NCI-H1105 (cell line): Measurements from ENCODE around the gene CRIP3.
"Not testable (repeated sequence)": the region's sequence is repeated elsewhere in the genome, so short reads cannot be mapped to it uniquely, and the experiment has no call there.

Experiments
- DNase-seq: peaks from one replicate; lab custom pipeline; 2025; lab: John Stamatoyannopoulos, UW

Gene CRIP3

DNA sequence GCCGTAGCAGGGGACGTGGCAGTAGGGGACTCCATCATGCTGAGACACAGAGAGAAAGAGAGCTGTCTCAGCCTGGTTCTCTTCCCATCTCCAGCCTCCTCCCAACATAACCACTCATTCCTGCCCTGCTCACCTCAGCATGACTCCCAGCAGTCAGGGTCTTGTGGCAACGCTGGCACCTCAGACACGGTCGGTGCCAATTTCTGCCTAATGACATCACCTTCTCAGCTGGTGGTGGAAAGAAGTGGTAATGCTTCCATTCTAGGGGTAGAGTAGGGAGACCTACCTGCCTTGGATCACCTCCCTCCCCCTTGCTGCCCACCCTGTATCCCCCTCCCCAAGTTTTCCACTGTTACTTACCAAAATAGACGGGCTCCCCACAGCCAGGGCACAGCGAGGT, 2.5 kb downstream of the CRIP3 start:
- no peak for DNase-seq

DNA sequence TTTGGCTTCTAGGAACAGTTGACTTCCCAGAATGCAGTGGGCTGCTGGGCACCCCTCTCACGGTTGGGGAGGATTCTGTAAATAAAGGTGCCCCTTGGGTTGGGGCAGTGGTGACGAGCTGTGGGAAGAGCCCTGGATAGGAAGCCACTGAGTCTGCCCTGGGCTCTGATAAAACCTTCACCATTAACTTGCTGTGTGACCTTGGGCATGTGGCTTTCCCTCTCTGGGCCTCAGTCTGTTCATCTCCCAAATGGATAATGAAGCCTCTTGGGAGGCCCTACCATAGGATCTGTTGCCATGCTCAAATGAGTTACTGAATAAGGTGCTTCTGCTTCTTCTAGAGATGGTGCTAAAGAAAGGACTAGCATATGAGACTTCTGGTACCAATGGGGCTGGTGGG, 3.7 kb downstream of the CRIP3 start:
- DNase-seq, result no peak

DNA sequence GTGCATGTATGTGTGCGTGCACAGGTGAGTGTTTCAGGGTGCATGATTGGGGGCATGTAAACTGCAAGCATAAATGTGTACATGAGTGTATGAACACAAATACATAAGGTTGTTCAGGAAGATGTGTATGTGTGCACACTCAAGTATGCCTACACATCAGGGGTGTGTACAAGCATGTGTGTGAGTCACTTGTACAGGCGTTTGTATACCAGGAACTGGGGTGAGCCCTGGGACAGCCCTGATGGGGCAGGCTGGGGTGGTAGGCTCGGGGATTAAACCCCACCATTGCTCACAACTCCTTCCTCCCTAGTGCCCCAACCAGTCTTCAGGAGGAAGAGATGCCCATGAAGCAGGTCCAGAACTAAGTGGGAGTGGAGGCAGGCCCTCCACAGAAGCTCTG, 4.3 kb downstream of the CRIP3 start:
- DNase-seq, result no peak

DNA sequence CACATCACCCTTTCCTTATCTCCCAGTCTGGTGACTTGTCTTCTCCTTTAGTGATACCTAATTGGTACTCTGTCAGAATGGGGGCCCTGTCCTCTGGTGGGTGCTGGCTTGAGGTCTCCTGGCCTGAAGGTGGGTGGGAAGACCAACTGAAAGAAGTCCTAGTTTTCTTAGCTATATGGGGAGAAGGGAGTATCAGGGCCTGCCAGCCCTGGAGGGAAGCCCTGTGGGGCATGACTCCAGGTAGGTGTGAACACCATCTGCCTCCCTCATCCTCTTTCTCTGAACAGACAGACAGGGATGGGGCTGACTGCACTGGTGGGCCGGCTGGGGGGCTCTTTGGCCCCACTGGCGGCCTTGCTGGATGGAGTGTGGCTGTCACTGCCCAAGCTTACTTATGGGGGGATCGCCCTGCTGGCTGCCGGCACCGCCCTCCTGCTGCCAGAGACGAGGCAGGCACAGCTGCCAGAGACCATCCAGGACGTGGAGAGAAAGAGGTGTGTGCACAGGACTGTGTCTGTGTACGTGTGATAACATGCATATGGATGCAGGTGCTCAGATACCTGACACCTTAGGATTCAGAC, 4.8 kb downstream of the CRIP3 start:
- no peak for DNase-seq

DNA sequence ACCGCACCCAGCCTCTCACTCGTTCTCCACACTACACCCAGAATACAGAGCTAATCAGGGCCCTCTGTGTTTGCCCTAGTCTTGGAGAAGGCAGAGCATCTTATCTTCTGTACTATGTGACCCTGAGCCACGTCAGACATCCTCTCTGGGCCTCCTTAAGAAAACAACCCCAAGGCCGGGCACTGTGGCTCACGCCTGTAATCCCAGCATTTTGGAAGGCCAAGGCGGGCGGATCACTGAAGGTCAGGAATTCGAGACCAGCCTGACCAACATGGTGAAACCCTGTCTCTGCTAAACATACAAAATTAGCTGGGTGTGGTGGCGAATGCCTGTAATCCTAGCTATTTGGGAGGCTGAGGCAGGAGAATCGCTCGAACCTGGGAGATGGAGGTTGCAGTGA, 5.6 kb downstream of the CRIP3 start:
- DNase-seq, result not testable (repeated sequence)

DNA sequence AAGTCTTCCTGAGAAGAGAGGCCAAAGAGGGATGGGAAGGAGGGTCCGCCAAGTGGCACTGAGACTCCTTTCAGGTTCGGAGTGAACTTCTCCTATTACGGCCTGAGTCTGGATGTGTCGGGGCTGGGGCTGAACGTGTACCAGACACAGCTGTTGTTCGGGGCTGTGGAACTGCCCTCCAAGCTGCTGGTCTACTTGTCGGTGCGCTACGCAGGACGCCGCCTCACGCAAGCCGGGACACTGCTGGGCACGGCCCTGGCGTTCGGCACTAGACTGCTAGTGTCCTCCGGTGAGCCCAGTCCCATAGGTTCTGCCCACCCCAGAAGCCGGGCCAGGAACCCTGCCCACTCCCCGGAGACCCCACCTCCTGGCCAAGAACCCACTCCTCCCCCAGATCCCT, 6.5 kb downstream of the CRIP3 start:
- no peak for DNase-seq

DNA sequence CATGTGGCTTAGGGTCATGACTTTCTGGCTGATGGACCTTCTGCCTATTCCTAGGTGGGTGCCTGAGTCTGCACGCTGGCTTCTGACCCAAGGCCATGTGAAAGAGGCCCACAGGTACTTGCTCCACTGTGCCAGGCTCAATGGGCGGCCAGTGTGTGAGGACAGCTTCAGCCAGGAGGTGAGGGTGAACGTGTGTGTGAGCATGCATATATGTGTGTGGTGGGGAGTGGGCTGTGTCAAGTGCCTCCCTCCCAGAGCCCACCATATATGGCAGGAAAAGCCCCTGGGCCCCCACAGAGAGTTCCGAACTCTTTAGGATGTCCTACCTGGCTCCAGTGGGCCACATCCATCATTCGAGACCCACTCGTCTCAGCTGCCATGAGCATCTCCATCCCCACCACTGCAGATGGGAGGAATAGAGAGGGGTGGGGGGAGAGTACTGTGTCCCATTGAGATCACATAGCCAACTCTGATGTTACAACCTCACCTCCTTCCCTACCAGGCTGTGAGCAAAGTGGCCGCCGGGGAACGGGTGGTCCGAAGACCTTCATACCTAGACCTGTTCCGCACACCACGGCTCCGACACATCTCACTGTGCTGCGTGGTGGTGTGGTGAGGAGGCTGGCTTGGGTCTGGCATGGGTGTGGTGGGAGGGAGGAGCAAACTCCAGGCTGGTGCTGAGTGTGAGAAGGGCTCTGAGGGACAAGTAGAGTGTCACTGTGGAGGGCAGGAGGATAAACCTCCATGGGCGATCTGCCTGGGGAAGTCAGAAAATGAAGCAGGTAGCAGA, 7.3 kb downstream of the CRIP3 start:
- no peak for DNase-seq

DNA sequence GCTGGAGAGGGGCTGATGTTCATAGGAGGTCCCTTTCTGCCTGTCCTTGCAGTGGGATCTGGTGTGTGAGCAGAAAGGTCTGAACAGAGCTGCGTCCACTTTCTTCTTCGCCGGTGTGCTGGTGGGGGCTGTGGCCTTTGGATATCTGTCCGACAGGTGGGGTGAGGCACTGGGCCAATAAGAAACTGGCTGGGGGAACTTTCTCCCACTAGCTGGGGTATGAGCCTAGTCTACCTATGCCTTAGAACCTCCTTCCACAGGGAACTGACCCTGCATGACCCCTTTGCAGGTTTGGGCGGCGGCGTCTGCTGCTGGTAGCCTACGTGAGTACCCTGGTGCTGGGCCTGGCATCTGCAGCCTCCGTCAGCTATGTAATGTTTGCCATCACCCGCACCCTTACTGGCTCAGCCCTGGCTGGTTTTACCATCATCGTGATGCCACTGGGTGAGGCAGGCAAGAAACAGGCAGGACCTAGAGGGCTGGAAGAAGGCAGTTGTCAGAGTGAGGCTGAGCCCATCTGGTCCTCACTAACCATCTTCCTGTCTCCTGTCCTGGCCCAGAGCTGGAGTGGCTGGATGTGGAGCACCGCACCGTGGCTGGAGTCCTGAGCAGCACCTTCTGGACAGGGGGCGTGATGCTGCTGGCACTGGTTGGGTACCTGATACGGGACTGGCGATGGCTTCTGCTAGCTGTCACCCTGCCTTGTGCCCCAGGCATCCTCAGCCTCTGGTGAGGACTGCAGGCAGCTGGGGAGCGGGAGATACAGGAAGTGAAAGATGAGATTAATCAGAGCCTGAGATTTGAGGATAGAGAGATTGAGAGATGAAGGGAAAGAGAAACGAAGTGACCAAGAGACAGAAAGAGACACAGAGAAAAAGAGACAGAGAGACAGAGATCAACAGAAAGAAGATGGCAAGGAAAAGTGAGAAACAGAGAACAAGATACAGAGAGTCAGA, 9.0 kb downstream of the CRIP3 start:
- DNase-seq, result no peak

DNA sequence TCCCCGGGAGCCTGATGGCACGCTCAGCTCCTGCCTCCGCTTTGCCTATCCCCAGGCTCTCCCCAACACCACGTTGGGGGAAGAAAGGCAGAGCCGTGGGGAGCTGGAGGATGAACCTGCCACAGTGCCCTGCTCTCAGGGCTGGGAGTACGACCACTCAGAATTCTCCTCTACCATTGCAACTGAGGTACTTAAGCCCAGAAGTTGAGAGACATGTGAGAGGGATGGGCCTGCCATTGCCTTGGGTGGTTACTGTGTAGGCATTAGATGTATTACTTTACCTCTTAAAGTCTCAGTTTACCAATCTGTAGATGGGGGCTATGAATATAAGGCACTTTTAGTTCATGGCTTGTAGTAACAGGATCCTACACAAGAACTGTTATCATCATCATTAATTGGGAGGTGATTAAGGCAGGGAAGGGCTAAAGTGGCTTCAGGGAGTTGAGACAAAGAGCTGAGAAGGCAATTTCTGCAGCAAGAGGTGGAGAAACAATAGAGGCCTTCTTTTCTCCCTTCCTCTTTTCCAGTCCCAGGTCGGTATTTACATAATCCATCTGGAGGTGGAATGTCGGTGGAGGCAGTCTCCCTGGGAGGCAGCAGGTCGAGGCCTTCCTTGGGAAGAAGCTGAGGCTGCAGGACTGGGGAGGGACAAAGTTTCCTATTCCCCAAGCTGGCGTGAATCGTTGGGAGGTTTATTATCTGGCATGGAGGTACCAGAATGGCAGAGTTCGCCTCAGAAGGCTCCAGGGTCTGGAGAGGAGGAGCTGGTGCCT, 9.9 kb downstream of the CRIP3 start:
- no peak for DNase-seq

DNA sequence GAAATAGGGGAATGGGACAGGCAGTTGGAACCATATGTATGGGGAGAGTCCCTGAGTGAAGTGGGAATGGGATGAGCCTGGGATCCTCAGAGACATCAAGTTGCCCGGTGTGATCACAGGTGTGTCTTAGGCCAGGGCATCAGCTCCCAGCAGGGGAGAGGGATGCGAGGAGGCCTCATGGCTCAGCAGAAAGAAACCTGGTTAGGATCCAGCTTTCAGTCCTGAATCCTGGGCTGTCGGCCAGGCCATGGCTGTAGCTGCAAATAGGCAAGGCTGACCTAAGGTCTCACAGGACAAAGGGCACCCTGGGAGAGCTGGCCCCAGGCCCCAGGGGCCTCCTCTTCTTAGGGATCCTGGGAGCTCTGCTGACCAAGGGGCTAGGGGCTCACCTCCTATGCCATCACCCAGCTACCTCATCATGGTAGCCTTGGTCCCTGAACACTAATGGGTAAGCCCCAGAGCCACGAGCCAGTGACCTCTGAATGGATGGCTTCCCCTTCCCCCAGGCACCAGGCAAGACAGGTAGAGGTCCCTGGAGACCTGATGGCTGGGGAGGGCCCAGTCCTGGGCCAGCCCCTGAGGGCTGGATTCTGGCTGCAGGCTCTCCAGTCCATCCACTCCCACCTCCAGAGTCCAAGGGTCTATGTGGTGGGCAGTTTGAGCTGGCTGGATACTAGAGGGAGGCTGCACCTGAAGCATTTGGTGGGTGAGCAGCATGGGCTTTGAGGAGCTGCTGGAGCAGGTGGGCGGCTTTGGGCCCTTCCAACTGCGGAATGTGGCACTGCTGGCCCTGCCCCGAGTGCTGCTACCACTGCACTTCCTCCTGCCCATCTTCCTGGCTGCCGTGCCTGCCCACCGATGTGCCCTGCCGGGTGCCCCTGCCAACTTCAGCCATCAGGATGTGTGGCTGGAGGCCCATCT, 10.7 kb downstream of the CRIP3 start, which contains the start of gene SLC22A7:
Gene SLC22A7, plus strand, starts transcription at position 617 of the 921 bp plus-strand sequence. Its CDS starts 99 bp downstream, at position 716.
- DNase-seq, result no peak

DNA sequence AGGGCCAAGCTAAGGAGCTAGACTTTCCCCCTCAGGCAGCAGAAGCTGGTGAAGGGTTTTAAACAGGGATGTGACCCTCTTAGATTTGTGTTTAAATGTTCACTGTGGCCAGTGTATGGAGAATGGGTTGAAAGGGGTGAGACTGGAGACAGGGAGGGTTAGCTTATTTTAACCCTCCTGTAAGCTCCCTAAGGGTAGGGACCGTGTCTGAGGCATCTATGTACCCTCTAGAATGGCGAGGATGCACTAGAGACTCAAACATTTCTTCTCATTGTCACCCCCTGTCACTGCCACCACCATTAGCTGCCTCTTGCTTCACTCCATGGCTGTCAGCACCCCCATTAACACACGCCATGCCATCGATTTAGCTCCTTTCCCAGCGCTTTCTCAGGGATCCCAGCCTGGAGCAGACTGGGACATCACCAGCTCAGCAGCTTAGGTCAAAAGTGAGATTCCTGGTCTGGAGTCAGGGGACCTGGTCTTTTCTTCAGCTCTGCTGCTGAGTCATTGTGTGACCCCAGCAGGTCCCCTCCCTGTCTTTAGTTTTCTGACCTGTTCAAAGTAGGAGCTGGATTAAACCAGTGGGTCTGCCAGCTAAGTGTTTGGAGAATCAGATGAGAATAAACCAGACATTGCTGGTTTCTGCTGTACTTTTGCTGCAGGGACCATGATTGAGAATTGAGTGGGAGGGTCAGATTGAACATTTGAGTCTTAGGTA, 11.7 kb downstream of the CRIP3 start:
- no peak for DNase-seq

DNA sequence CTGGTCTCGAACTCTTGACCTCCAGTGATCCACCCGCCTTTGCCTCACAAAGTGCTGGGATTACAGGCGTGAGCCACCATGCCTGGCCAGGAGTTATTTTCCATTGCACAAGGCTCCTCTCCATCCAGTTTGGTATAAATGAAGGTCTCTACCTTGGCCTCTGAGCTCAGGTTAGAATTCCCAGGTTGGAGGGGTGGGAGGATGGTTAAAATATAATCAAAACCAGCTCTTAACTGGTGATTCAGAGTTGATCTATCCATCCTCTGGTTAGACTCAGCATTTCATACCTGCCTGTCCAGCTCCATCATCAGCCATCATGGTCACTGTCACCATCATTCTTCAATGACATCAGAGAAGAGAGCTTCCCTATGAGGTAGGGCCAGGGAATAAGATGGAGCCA, 13.2 kb downstream of the CRIP3 start:
- no peak for DNase-seq

DNA sequence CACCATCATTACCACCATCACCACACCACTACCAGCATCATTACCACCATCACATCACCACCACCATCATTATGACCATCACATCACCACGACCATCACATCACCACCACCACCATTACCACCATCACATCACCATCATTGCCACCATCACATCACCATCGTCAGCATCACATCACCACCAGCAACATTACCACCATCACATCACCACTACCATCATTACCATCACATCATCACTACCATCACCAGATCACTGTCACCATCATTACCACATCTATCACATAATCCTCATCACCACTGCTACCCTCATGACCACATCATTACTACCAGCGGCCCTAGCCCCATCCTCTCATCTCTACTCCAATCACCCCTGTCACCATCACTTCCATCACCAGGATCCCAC, 14.1 kb downstream of the CRIP3 start:
- no peak for DNase-seq

DNA sequence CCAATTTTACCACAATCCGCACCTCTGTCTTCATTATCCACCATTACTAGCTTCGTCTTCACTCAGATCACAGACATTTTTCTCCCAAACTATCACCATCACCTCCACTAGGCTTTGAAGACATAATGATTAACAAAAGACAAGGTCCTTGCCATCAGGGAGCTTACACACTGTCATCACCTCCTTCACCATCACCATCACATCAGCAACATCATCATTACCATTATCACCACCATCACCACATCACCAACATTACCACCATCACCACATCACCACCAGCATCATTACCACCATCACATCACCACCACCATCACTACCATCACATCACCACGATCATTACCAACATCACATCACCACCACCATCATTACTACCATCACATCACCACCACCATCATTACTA, 14.9 kb downstream of the CRIP3 start:
- no peak for DNase-seq

DNA sequence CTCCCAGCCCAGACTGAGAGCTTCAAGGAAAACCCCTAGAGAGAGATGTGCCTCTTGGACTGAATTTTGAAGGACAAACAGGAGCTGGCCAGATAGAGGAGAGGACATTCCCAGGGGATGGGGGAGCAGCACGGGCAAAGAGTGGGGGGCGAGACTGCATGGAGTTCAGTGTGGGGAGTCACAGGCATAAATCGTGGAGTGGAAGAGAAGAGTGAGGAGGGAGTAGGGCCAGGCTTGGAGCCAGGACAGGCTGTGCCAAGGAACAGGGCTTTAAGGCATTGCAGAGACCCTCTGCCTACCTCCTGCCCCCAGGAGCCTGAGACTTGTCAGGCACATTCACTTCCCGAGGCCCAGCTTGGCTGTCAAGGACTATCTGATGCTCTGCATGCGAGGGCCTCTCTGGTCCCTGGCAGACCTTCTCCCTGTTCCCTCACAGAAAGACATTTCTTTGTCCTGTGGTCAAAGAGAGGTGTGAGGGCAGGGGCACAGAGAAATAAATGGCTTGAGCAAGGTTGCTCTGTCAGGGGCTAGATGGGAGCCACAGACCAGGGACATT, 15.8 kb downstream of the CRIP3 start:
- no peak for DNase-seq

DNA sequence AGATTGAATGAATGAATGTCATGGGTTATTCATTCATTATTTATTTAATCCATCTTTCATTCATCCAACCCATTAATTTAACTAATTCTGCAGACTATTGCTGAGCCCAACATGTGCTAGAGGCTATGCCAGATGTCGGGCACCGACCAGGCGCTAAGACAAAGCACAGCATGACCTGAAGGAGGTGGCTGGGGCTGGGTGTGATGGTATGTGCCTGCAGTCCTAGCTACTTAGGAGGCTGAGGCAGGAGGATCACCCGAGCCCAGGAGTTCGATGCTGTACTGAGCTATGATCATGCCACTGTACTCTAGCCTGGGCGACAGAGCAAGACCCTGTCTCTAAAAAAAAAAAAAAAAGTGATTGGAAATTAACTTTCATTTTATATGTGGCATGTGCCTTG, 16.3 kb downstream of the CRIP3 start:
- DNase-seq, result no peak

DNA sequence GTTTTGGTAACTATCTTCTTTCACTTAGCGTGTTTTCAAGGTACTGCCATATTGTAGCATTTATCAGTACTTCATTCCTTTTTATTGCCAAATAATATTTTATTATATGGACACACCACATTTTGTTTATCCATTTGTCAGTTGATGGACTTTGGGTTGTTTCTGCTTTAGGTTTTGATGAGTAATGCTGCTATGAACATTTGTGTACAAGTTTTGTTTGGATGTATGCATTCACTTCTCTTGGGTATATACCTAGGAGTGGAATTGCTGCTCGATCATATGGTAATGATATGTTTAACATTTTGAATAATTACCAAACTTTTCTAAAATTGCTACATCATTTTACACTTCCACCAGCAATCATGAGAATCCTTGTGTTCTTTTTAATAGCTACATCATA, 16.9 kb downstream of the CRIP3 start:
- DNase-seq, result no peak

DNA sequence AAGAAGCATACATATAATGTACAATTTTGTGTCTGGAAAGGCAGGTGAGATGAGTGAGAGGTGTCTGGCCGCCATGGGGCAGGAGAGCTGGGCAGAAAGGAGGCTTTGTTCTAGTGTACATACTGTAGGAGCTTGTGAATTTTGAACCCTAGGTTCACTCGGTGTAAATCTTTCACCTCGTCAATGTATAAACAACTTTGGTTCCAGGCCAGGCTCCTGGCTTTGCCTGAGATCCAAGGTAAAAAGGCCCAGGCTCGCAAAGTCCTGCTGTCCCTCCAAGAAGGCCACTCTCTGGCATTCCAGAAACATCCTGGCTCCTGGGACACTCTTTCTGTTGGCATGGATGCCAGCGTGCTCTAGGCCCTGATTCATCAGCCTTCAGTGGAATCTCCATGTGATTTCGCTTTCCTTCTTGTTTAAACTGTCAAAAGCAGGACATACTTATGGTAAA, 17.7 kb downstream of the CRIP3 start:
- no peak for DNase-seq

DNA sequence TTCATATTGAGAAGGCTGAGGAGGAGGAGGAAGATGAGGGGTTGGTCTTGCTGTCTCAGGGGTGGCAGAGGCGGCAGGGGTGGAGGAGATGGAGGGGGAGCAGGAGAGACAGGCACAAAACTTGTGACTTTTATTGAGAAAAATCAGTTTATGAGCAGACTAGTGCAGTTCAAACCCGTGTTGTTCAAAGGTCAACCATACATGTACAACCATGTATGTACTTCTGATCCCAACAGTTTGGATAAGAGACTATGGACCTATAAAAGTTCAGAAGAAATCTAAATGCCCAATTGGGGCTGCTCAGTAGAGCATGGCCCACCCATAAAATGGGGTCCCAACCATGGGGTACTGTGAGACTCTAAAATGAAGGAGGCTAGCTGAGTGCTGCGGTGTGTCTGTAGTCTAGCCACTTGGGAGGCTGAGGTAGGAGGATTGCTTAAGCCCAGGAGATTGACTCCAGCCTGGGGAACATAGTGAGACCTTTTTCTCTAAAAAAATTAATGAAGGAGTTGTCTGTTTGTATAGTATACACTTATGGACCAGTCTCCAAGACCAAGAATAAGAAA, 18.2 kb downstream of the CRIP3 start:
- no peak for DNase-seq
